COLO668 (cell line): ENCODE measurements around the gene IGLL1.
"Not testable (repeated sequence)": the region's sequence is repeated elsewhere in the genome, so short reads cannot be mapped to it uniquely, and the experiment has no call there.

ENCODE experiments used
- DNase-seq: peaks from one replicate; lab custom pipeline; 2025; ENCODE audit not compliant: unreplicated experiment; lab: John Stamatoyannopoulos, UW

Gene IGLL1

DNA sequence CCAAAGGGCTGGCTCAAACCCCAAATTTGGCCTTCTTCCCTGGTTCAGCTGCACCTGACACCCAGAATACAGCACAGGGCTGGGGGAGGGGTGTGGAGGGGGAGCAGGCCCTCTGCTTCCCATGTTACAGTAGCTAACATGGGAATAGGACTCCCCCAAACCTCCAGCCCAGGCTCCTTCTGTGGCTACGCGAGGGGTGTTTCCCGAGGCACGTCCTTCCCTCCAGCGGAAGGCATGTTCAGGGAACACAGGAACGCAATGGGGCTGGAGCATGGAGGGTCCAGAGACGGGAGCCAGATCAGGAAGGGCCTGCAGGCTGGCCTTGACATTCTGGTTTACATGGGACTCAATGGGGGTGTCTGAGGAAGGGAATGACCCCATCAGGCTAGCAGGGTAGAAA, 11.8 kb upstream of the IGLL1 start:
- DNase-seq, result no peak

DNA sequence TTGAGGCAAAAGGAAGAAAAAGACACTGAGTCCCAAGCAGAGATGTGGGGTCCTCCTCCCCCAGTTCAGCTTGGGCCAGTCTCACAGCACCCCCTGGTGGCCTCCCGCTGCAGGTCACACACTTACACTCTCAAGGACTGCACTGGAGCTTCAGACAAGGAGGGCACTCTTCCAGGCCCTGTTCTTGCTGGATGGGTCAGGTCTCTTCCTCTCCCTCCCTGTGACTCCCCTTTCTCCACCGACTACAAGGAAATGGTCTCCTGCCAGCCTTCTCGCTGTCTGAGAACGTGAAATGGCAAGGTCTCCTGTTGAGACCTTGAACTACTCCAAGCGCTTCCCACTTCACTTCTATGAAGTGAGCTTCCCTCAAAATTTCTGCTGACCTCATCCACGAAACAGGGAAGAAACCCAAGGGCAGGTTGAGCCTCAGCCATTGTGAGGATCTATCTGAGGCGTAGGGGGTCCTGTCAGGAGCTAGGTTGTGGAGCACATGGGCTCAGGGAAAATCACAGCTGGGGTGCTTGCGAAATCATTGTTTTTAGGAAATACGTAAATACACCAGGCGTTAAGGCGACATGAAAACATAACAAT, 11.2 kb upstream of the IGLL1 start:
- DNase-seq, result peak; percentile 40

DNA sequence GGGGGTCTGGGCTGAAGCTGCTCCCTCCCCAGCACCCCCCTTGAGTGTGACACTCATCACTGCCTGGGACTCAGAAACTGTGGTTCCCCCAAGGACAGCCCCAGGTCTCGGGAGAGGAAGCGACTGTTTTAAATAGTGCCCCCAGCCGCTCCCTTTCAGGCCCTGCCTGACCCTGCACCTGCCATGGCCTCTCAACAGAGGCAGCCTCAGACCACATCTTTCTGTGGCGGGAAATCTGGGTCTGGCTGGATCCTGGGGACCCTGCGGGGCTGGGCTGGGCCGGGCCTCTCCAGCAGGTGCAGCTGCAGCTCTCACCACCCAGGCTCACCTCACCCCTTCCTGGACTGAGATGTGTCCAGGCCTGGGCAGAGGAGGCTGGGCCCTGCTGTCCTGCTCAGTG, 3.7 kb upstream of the IGLL1 start:
- DNase-seq, result no peak

DNA sequence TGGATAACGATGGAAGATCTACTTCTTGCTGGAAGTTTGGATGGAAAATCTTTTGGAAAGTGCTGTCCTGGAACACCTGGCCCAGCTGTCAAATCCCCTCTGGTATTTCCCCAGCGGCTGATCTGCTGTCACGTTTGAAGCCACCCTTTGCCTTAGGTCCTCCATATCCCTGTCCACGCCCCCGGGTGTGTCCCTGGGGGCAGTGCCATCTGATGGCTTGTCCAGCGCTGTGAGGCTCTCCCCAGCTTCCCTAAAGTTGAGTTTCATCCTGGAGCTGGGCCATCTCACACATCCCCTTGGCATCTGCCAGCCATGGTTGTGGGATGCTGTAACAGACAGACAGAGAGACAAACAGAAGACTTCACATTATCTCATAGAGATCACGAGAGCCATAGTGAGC, 3.1 kb upstream of the IGLL1 start:
- DNase-seq, result no peak

DNA sequence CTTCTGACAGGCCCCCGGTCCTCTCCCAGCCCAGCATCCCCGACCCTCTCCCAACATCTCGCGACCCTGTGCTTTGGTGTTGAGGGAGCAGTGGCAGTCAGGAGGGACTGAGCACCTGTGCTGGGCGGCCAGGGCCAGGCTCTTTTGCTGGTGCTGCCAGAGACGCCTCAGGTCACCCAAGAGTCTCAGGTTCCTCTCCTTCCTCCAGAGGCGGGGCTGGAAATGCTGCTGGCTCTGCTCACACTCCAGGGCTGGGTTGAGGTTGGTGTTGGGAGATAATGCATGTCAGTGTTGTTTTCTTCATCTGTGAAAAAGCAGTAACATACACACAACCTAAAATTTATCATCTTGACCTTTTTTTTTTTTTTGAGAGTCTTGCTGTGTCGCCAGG, 1.2 kb upstream of the IGLL1 start:
- DNase-seq, result no peak

DNA sequence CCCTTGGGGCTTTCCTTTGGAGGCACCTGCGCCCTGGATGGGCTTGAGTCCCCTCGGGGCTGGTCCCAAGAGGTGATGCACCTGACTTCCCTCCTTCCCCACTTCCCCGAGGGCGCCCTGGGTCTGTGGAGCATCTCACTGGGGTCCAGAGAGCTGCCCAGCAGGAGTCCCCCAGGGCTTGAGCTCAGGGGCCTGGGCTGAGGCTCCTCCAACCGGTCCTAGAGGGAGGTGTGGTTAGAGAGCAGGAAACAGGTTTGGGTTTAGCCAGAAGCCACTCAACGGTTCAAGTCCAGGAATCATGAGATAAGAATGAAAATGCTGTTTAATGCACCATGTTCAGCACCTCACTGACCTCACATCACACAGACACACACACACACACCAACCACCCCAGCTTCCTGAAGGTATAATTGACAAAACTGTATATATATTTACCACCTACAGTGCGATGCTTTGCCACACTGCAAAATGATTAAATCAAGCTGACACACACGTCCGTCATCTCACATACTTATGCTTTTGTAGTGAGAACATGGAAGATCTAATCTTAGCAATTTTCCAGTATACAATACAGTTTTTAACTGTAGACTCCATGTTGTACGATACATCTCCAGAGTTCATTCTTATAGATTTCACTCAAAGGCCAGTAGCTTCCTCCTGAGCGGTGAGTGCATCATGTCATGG, 628 bp upstream of the IGLL1 start:
- no peak for DNase-seq

DNA sequence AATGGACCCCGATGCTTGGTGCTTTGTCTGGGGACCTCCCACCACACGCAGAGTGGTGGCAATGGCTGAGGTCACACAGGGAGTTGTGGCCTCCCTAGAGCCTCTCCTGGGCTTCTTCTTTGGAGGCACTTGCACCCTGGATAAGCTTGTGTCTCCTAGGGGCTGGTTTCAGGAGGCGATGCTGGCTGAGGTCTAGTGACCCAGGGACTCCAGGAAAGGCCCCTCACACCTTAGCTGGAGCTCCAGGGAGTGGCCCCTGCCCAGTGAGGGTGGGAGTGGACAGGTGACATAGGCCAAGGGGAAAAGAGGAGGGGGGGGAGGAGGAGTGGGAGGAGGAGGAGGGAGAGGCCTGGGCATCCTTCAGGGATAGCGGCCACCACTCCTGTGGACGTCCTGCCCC, 810 bp downstream of the IGLL1 start:
- DNase-seq, result no peak

DNA sequence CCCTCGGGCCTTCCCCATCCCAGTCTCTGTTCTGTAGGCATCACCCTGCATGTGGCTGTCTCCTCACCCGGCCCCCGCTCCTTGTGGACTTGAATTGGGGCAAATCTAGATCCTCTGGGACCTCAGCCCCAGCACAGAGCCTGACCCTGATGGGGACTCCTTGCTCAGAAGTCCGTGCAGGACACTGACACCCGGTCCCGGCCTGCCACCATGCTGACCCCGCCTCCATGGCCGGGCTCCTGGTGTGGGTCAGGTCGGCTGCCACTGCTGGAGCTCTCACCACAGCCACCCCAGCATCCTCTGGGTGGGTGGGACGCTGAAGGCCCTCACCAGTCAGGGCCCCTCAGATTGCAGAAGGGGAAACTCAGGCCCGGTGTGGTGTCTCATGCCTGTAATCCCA, 1.8 kb downstream of the IGLL1 start:
- DNase-seq, result no peak

DNA sequence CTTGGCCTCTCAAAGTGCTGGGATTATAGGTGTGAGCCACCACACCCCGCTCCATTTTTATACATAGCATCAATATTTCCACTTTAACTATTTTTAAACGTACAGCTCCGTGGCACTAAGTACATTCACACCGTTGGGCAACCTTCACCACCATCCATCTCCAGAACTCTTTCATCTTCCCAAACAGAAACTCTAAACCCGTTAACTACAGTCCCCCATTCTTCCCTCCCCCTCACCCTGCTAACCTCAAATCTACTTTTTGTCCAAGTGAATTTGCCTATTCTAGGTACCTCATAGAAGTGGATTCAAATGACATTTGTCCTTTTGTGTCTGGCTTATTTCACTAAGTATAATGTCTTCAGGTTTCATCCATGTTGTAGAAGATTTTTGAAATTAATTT, 3.4 kb downstream of the IGLL1 start:
- no peak for DNase-seq

DNA sequence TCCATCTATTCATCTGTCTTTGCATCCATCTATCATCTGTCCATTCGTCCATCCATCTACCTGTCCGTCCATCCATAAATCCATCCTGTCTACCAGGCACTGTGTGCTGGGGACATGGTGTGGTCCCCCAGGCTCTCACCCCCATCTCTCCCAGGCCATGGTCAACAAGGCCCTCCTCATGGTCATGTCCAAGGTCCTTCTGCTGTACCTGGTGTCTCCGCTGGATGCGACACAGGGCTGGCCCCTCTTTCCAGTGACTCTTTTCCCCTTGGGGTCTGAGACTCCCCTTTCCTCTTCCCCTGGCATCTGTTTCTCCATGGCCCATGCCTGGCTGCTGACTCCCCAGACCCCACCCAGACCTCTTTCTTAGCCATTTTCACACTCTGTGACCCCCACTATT, 4.5 kb downstream of the IGLL1 start:
- DNase-seq, result no peak

DNA sequence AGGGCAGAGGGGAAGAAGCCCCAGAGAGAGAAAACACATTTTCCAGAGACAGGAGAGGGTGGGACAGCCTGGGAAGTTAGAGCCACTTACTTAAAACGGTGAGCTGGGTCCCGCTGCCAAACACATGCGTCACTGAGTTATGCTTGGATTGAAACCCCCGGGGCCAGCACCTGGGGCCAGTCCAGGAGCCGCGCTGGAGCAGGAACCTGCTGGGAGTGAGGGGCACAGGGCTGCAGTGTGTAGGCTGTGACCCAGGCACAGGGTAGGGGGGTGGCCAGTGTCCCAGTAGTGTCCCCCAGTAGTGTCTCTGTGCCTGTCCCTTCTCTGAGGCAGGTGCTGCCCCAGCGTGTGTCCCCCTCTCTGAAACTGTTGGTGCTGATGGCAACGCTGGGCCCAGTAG, 5.2 kb downstream of the IGLL1 start:
- no peak for DNase-seq

DNA sequence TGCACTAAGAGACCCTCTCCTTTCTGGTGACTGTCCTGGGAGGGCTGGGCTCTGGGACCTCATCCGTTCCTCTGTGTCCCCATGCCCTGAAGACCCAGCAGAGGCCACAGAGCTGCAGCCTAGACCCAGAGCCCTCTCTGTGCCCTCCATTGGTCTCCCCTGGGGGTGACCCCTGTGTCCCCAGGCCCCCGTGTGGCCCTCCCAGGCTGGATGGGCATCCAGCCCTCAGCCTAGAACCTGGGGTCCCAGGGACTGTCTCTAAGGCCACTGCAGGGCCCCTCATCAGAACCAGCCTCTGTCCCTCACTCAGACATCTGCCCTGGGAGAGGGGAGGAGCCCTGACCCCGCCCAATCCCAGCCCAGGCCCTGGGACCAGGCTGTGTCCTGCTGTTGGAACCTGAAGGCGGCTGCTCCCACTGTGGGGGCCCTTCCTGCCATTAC, 5.7 kb downstream of the IGLL1 start:
- DNase-seq, result no peak

DNA sequence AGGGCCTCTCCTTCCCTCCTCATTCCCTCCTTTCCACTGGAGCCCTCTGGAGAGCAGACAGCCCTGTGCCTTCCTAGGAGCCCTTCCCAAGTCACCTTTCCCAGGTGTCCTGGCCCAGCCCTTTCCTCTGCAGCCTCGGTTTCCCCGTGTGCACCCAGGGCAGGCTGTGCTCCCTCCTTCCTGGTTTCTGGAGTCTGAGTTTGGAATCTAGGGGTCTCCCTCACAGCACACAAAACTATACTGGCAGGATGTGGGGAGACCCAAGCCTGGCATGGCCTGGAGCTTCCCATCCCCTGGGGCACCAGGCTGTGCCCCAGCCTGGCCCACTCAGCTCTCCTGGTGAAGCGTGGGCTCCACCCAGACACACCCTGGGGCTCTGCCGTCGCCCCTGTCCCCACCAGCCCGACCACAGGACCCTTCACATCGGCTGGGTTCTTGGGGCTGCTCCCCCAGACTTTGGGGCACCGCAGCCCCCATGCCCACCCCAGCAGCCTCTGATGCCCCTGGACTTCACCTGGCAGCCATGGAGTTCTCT, 6.3 kb downstream of the IGLL1 start:
- DNase-seq, result not testable (repeated sequence)

DNA sequence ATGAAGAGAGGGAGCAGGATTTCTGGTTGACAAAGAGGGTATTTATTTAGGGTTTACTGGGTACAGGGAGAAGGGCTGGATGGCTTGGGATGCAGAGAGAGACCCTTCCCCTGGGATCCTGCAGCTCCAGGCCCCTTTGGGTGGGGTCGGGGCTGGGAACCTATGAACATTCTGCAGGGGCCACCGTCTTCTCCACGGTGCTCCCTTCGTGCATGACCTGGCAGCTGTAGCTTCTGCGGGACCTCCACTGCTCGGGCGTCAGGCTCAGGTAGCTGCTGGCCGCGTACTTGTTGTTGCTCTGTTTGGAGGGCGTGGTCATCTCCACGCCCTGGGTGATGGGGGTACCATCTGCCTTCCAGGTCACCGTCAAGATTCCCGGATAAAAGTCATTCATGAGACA, 7.0 kb downstream of the IGLL1 start:
- not testable (repeated sequence) for DNase-seq

DNA sequence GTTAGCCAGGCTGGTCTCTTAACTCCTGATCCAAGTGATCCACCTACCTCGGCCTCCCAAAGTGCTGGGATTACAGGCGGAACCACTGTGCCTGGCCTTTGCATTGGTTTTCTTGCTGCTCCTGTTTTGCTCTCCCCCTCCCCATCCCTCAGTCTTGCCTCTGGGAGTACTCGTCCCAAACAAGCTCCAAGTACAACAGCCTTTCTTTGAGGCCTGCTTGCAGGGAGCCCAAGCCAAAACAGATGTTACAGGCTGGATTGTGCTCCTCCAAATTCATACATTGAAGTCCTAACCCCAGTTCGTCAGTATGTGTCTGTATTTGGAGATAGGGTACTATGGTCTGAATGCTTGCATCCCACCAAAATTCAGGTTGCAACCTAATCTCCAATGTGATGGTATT, 8.6 kb downstream of the IGLL1 start:
- DNase-seq, result no peak

DNA sequence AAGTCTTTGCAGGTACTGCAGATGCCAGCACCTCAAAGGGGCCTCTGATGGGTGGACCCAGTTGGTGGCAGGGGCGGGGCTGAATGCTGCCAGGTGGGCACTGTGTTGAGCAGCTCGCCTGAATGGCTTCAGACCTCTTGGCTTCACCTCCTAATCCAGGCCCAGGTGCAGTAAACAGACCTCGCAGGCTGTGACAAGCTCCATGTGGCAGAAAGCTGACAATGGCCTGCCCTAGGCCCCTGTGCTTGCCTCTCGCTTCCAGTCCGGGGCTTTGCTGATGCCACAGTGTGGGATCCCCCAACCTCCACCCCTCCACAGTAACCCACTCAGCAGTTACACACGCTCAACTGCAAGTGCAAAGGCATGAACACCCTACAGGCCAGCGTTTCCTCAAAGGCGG, 9.4 kb downstream of the IGLL1 start:
- DNase-seq, result no peak

DNA sequence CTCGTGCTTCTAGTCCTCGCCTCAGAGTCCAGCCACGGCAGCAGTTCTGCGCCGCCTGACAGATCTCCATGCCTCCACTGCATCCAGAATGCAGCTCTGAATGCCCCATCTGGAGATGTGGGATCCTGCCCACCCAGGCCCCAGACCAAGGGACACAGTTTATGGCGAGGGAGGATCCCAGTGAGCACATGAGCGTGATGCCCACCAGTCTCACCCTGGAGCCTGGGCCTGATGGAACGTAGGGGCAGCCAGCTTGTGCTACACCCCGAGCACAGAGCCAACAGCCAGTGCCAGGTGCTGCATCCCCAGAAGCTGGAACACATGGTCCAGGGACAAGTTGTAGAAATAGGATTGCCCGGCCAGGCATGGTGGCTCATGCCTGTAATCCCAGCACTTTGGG, 10.4 kb downstream of the IGLL1 start:
- DNase-seq, result no peak

DNA sequence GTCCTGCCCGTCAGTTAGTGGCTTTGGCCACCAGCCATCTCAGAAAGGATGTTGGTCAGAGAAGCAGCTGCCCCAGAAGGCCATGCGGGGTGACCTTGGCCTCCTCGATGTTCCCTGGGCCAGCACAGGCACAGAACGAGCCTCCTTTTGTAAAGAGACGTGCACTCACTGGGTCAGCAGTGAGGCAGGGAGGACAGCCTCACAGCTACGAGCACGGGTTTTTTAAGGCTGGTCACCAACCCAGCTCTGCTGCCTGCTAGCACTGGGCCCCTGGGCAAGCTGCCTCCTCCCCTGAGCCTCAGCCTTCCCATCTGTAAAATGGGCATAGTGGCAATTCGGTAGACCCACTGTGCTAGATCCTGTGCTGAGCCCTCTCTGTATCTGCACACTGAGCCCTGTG, 10.8 kb downstream of the IGLL1 start:
- DNase-seq, result no peak

DNA sequence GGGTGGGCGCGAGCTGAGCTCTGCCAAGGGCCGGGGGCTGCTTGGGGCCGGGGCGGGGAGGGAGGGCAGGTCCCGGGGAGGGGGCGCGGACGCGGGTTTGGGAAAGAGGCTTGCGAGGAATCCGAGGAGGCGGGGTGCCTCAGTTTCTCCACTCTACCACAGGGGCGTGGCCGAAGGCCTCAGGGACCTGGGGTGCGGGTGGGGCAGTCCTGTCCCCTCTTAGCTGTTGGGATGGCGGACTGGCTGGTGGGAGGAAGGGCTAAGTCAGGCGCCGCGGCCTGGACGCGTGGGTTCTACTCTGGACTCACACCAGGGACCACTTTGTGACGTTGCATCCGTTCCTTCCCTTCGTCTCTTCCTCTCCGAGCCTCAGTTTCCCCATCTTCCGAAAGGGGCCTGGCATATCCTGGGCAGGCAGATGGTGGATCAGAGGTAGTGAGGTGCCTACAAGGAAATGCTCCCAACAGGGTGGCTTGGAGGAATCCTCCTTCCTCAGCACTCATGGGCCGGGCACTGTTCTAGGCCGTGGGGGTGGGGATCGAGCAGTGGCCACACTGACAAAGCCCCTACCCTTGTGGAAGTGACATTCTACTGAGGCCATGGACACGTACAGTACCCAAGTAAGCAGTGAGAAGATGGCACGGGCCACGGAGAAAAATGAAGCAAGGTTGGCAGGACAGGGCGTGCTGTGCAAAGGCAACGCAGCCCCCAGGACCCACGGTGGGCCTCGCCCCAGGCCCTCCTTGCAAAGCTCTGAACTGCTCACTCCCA, 13.2 kb downstream of the IGLL1 start:
- DNase-seq, result no peak

DNA sequence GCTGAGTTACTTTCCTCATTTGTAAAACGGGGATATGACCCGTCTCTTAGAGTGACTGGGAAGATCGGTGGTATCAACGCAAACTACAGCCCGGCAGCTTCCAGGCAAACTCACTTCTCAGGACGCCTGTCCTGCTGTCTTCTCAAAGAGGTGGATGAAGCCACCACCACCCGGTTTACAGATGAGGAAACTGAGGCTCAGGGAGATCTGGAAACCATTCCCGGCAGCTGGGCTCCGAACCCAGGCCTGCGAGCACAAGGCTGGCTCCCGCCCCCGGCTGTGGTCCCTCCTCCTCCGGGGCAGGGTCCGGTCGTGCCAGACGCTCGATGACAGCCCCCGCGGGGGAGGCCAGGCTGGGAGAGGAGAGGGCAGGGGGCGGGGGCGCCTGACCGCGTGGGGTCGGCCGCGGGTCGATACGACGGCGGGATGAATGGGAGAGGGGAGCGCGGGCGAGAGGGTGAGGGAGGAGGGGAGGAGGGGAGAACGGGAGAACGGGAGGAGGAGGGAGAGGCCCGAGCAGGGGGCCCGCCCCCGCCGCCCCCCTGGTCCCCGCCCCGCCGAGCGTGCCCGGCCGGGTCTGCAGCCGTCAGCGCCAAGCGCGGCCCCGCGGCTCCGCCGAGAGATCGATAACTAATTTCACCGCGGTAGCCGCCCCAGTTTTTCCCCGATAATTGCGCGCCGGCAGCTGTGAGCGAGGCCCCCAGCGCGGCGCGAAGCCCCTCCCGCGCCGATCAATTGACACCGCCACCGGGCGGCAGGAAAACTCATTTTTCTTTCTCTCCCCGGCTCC, 14.0 kb downstream of the IGLL1 start:
- peak; percentile 13 for DNase-seq

DNA sequence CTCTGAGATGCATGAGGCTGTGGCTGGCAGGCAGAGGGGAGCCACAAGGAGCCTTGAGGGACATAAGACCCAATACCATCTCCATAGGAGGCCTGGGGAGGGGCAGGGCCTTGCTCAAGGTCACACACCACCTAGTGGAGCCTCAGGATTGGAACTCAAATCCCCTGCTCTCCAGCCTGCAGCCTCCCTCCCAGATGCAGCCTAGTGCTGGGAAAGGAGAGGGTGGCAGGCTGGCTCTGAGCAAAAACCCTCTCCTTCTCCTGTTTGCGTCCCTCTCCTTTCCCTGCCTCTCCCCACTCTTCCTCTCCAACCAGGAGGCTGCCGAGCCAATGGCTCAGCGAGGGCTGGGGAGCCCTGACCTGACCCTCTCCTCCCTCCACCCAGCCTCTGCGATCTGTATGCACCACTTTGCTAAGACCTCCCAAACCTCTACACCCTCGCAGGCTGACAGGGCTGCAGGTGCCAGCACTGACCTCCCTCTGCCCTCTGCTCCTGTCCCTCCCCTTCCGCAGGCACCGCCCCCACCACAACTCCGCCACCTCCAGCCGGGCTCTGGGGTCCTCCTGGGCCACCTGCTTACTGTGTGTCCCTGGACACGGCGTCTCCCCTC, 14.7 kb downstream of the IGLL1 start:
- DNase-seq, result no peak
